HepG2 (cell line): Measurements from ENCODE around the gene SNX19. TPM values are rescaled to one million over a fixed set of nuclear protein-coding genes. Genes with fewer than 3 reads are reported as not detected.

Source experiments
- ASH2L ChIP-seq: fragments of 300-600, 200-600 bp; sonication (generic); IDR thresholded peaks from 2 replicates; pipeline ENCODE4 v1.7.0; 2017; ENCODE audit warnings: low read depth, mild to moderate bottlenecking, moderate library complexity, mixed read lengths, low read length; ENCODE audit not compliant: insufficient read length
- KLF11 ChIP-seq: IDR thresholded peaks from 2 replicates; pipeline ENCODE4 v1.6.1; 2016; ENCODE audit warnings: missing compliant biosample characterization
- KLF13 ChIP-seq: sonication (generic); formaldehyde crosslinking; IDR thresholded peaks from 2 replicates; pipeline ENCODE4 v1.4.0; 2020; ENCODE audit warnings: mild to moderate bottlenecking, missing genetic modification reagents
- MXI1 ChIP-seq: IDR thresholded peaks from 3 replicates; pipeline ENCODE4 v1.6.1; 2012; ENCODE audit warnings: low read depth, low read length, inconsistent platforms, borderline replicate concordance
- NFRKB ChIP-seq: fragments of 450-650 bp; IDR thresholded peaks from 2 replicates; pipeline ENCODE4 v1.6.1; 2017
- PITX1 ChIP-seq: sonication (generic); formaldehyde crosslinking; IDR thresholded peaks from 2 replicates; pipeline ENCODE4 v1.5.1; 2020; ENCODE audit warnings: mild to moderate bottlenecking, missing genetic modification reagents
- PLRG1 ChIP-seq: fragments of 450-650 bp; conservative IDR thresholded peaks from 2 replicates; pipeline ENCODE4 v1.6.1; 2016
- SIN3A ChIP-seq: IDR thresholded peaks from 2 replicates; pipeline ENCODE4 v1.6.1; 2011; ENCODE audit warnings: low read depth, mild to moderate bottlenecking, control low read depth, low read length, borderline replicate concordance
- SOX6 ChIP-seq, 2 experiments: fragments of 450-650 bp in 1 of 2; sonication (generic) in 1 of 2; formaldehyde crosslinking in 1 of 2; IDR thresholded peaks; 2 replicates each; pipeline versions ENCODE4 v1.4.0 to v1.6.1; 2017 to 2020; ENCODE audit warnings: antibody characterized with exemption in 1 of 2, mild to moderate bottlenecking in 1 of 2, missing genetic modification reagents in 1 of 2
- THYN1 ChIP-seq: sonication (generic); formaldehyde crosslinking; IDR thresholded peaks from 2 replicates; pipeline ENCODE4 v1.8.1; 2023; ENCODE audit warnings: low read depth, mild to moderate bottlenecking, moderate library complexity, missing genetic modification reagents, borderline replicate concordance
- ZEB1 ChIP-seq: IDR thresholded peaks from 2 replicates; pipeline ENCODE4 v1.6.1; 2012; ENCODE audit warnings: mild to moderate bottlenecking, low read depth, inconsistent platforms; ENCODE audit not compliant: insufficient replicate concordance
- ZMYM2 ChIP-seq: sonication (generic); formaldehyde crosslinking; IDR thresholded peaks from 2 replicates; pipeline ENCODE4 v1.8.0; 2022; ENCODE audit warnings: mild to moderate bottlenecking, missing genetic modification reagents
- ZNF224 ChIP-seq: sonication (generic); formaldehyde crosslinking; IDR thresholded peaks from 2 replicates; pipeline ENCODE4 v1.5.0; 2020; ENCODE audit warnings: mild to moderate bottlenecking, missing genetic modification reagents
- ZNF484 ChIP-seq: sonication (generic); formaldehyde crosslinking; IDR thresholded peaks from 2 replicates; pipeline ENCODE4 v1.5.1; 2020; ENCODE audit warnings: mild to moderate bottlenecking, low read depth, missing genetic modification reagents, borderline replicate concordance
- ZNF605 ChIP-seq: sonication (generic); formaldehyde crosslinking; IDR thresholded peaks from 2 replicates; pipeline ENCODE4 v1.8.0; 2022; ENCODE audit warnings: mild to moderate bottlenecking, missing genetic modification reagents
- ZNF703 ChIP-seq: sonication (generic); formaldehyde crosslinking; IDR thresholded peaks from 2 replicates; pipeline ENCODE4 v1.5.1; 2020; ENCODE audit warnings: missing genetic modification reagents, mild to moderate bottlenecking, moderate library complexity, borderline replicate concordance
- polyA plus RNA-seq, 8 experiments: library from polyadenylated mRNA; depleted of rRNA in 3 of 8; stranded (reverse) in 7 of 8; unstranded in 1 of 8; fragments of >200 nt; fragmentation: Illumina TruSeq in 4 of 8; extraction: Trizol in 4 of 8; gene quantifications; 2 replicates each; pipeline versions ENCODE4 v1.2.1 to v1.2.3, GENCODE V29; 2011 to 2016; ENCODE audit warnings: low read depth in 4 of 8, missing spikeins in 1 of 8, mixed read lengths in 1 of 8; ENCODE audit not compliant: insufficient read depth in 1 of 8
- total RNA-seq, 5 experiments: library from RNA; depleted of rRNA; stranded (reverse); fragments of >200 nt; fragmentation: Illumina TruSeq; extraction: Trizol; gene quantifications; 2 replicates each; pipeline ENCODE4 v1.2.3, GENCODE V29; 2016; ENCODE audit warnings: low read depth in 1 of 5
- TF ChIP-seq, protein P1 (sequence below): sonication (generic); formaldehyde crosslinking; IDR thresholded peaks from 2 replicates; pipeline ENCODE4 v1.5.1; 2020; ENCODE audit warnings: mild to moderate bottlenecking, missing genetic modification reagents
- TF ChIP-seq, protein P2 (sequence below): sonication (generic); formaldehyde crosslinking; IDR thresholded peaks from 2 replicates; pipeline ENCODE4 v1.8.0; 2022; ENCODE audit warnings: mild to moderate bottlenecking, missing genetic modification reagents, borderline replicate concordance
- TF ChIP-seq, protein P3 (sequence below): sonication (generic); formaldehyde crosslinking; IDR thresholded peaks from one replicate; pipeline ENCODE4 v1.5.1; 2020; ENCODE audit warnings: mild to moderate bottlenecking, missing genetic modification reagents; ENCODE audit errors: not compliant biosample characterization

The SNX19 gene
- total and polyA plus RNA-seq, 2 of the 13 experiments (the other 11 are each of a cell fraction or from before 2014, with no cell fraction given): 0.13 to 0.27 TPM

DNA sequence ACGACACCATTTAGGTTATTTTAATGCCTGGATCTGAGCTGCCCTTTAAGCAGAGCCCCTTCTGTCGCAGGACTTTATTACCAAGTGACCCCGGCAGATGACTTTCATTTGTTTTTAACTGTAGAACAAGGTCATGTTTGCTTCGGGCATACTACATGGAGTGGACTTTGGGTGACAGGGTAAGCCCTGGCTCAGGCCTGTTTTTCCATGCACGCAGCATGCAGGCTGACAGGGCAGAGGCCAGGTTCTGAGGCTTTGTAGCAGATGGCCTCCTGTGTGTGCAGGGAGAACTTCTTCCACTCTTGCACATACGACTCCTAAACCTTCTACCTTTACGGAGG, 50.5 kb downstream of the SNX19 start (continued):
- TF ChIP-seq ZNF484 (CRISPR knock-in tag): no peak
- TF ChIP-seq, protein P1, sequence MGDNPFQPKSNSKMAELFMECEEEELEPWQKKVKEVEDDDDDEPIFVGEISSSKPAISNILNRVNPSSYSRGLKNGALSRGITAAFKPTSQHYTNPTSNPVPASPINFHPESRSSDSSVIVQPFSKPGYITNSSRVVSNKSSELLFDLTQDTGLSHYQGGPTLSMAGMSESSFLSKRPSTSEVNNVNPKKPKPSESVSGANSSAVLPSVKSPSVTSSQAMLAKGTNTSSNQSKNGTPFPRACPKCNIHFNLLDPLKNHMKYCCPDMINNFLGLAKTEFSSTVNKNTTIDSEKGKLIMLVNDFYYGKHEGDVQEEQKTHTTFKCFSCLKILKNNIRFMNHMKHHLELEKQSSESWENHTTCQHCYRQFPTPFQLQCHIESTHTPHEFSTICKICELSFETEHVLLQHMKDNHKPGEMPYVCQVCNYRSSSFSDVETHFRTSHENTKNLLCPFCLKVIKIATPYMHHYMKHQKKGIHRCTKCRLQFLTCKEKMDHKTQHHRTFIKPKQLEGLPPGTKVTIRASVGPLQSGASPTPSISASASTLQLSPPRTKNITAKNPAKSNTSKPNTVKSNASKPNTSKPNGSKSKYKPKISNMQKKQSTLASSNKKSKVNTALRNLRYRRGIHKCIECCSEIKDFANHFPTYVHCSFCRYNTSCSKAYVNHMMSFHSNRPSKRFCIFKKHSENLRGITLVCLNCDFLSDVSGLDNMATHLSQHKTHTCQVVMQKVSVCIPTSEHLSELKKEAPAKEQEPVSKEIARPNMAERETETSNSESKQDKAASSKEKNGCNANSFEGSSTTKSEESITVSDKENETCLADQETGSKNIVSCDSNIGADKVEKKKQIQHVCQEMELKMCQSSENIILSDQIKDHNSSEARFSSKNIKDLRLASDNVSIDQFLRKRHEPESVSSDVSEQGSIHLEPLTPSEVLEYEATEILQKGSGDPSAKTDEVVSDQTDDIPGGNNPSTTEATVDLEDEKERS (CRISPR knock-in tag): peak; percentile 90; the same call in 1 of the 2 replicates
- TF ChIP-seq PITX1: peak; percentile 82
- no peak for TF ChIP-seq KLF11
- no peak for TF ChIP-seq ZNF703
- TF ChIP-seq SOX6 (IDR thresholded peaks at IDR 0.05): no peak
- TF ChIP-seq SOX6 (CRISPR knock-in tag; IDR thresholded peaks at IDR 0.05): peak; percentile 40; the same call in 1 of the 2 replicates
- peak; percentile 79 for TF ChIP-seq ASH2L
- no peak for TF ChIP-seq MXI1
- TF ChIP-seq THYN1 (CRISPR knock-in tag): no peak
- no peak for TF ChIP-seq ZEB1
- TF ChIP-seq NFRKB: no peak
- no peak for TF ChIP-seq ZNF224 (CRISPR knock-in tag)
- no peak for TF ChIP-seq SIN3A
- TF ChIP-seq ZMYM2: 0 out of 2 replicates have a peak, but pooled peaks have one; percentile 26
- TF ChIP-seq ZNF605 (CRISPR knock-in tag): no peak
- TF ChIP-seq, protein P2, sequence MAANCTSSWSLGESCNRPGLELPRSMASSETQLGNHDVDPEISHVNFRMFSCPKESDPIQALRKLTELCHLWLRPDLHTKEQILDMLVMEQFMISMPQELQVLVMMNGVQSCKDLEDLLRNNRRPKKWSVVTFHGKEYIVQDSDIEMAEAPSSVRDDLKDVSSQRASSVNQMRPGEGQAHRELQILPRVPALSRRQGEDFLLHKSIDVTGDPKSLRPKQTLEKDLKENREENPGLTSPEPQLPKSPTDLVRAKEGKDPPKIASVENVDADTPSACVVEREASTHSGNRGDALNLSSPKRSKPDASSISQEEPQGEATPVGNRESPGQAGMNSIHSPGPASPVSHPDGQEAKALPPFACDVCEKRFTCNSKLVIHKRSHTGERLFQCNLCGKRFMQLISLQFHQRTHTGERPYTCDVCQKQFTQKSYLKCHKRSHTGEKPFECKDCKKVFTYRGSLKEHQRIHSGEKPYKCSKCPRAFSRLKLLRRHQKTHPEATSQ (CRISPR knock-in tag): no peak
- TF ChIP-seq KLF13: no peak
- no peak for TF ChIP-seq PLRG1
- TF ChIP-seq, protein P3, sequence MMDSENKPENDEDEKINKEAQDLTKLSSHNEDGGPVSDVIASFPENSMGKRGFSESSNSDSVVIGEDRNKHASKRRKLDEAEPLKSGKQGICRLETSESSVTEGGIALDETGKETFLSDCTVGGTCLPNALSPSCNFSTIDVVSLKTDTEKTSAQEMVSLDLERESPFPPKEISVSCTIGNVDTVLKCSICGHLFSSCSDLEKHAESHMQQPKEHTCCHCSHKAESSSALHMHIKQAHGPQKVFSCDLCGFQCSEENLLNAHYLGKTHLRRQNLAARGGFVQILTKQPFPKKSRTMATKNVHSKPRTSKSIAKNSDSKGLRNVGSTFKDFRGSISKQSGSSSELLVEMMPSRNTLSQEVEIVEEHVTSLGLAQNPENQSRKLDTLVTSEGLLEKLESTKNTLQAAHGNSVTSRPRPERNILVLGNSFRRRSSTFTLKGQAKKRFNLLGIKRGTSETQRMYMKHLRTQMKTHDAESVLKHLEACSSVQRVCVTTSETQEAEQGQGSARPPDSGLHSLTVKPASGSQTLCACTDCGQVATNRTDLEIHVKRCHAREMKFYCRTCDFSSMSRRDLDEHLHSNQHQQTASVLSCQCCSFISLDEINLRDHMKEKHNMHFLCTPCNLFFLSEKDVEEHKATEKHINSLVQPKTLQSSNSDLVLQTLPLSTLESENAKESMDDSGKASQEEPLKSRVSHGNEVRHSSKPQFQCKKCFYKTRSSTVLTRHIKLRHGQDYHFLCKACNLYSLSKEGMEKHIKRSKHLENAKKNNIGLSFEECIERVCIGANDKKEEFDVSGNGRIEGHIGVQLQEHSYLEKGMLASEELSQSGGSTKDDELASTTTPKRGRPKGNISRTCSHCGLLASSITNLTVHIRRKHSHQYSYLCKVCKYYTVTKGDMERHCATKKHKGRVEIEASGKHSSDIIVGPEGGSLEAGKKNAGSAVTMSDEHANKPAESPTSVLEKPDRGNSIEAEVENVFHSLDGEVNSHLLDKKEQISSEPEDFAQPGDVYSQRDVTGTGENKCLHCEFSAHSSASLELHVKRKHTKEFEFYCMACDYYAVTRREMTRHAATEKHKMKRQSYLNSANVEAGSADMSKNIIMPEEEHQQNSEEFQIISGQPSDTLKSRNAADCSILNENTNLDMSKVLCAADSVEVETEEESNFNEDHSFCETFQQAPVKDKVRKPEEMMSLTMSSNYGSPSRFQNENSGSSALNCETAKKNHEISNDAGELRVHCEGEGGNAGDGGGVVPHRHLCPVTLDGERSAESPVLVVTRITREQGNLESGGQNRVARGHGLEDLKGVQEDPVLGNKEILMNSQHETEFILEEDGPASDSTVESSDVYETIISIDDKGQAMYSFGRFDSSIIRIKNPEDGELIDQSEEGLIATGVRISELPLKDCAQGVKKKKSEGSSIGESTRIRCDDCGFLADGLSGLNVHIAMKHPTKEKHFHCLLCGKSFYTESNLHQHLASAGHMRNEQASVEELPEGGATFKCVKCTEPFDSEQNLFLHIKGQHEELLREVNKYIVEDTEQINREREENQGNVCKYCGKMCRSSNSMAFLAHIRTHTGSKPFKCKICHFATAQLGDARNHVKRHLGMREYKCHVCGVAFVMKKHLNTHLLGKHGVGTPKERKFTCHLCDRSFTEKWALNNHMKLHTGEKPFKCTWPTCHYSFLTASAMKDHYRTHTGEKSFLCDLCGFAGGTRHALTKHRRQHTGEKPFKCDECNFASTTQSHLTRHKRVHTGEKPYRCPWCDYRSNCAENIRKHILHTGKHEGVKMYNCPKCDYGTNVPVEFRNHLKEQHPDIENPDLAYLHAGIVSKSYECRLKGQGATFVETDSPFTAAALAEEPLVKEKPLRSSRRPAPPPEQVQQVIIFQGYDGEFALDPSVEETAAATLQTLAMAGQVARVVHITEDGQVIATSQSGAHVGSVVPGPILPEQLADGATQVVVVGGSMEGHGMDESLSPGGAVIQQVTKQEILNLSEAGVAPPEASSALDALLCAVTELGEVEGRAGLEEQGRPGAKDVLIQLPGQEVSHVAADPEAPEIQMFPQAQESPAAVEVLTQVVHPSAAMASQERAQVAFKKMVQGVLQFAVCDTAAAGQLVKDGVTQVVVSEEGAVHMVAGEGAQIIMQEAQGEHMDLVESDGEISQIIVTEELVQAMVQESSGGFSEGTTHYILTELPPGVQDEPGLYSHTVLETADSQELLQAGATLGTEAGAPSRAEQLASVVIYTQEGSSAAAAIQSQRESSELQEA: no peak
